NB4 (cell line): ENCODE measurements around the gene NDUFS6.

ENCODE experiments used
- MYC ChIP-seq: IDR thresholded peaks from 2 replicates; pipeline ENCODE4 v1.6.1; 2011; ENCODE audit warnings: low read depth, low read length
- TF ChIP-seq, protein P1 (sequence below): IDR thresholded peaks from one replicate; pipeline ENCODE4 v1.5.1; 2012; ENCODE audit warnings: low read depth, low read length

DNA sequence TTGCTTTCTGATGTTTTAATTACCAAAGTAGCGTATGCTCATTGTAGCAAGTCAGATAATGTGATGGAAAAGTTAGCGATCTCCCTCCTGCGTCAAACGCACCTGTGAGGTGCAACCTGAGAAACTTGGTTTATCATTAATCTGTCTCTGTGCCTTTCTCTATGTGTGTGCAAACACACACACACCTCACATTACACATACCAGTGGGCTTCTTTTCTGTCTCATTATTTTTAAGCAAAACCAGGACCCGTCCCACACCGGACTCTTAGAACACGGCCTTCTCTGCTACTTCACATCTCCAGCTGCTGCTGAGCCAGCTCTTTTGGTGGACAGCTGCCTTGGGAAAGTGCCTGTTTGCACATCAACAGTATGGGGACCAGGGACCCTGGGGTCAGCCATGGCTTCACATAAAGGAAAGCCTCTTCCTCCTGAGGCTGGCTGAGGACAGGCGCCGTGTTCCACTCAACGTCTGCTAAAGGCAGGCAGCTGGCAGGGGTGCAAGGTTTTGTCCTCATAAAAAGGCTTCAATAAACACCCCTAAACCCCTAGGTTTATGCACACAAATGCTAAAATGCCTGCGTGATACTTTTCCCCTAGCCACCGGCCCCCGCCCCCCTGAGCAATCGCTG is 45.8 kb upstream of the NDUFS6 start:
- TF ChIP-seq MYC, result no peak
- TF ChIP-seq, protein P1, sequence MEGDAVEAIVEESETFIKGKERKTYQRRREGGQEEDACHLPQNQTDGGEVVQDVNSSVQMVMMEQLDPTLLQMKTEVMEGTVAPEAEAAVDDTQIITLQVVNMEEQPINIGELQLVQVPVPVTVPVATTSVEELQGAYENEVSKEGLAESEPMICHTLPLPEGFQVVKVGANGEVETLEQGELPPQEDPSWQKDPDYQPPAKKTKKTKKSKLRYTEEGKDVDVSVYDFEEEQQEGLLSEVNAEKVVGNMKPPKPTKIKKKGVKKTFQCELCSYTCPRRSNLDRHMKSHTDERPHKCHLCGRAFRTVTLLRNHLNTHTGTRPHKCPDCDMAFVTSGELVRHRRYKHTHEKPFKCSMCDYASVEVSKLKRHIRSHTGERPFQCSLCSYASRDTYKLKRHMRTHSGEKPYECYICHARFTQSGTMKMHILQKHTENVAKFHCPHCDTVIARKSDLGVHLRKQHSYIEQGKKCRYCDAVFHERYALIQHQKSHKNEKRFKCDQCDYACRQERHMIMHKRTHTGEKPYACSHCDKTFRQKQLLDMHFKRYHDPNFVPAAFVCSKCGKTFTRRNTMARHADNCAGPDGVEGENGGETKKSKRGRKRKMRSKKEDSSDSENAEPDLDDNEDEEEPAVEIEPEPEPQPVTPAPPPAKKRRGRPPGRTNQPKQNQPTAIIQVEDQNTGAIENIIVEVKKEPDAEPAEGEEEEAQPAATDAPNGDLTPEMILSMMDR, result no peak
